GM19467 (cell line): ENCODE results near the gene FANCE.
"Not testable (repeated sequence)": the region's sequence is repeated elsewhere in the genome, so short reads cannot be mapped to it uniquely, and the experiment has no call there.

Source experiments
- ATAC-seq: cut with Tn5 transposase; IDR thresholded peaks from one replicate; pipeline ENCODE4 v1.9.1; 2021; ENCODE audit warnings: mild to moderate bottlenecking, moderate library complexity; ENCODE audit not compliant: unreplicated experiment

FANCE gene

DNA sequence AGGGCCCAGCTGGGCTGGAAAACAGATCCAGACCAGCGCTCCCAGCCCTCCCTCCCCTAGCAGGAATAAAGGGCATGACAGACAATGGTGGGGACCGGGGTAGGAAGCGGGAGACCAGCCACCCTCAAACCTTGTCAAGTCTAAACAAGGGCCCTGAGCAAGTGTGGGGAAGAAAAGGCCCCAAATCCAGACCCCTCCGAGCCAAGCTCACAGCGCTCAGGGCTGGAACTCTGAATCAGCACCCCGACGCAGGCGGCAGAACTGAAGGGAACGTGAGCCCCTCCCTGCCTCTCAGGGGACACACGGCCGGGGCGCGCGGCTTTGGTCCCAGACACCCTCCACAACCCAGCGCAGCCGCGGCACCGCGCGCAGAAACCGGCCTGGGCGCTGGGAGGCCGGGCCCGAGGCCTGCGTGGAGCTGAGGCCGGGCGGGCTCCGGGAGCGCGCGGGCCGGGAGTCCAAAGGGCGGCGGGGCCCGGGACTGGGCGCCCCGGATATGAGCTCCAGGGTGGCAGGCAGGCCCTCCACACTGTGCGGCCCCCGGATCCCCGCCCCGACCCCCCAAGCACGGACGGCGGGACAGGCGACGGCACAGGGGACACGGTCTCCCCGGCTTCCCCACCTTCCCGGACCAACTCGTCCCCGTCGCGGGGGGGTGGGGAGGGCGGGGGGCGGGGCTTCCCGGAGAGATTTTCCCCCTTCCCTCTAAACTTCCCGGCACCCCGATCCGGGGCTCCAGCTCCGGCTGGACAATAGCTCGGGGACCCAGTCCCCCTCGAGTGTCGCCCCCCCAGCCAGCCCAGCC is 44.1 kb downstream of the FANCE start:
- ATAC-seq: no peak

DNA sequence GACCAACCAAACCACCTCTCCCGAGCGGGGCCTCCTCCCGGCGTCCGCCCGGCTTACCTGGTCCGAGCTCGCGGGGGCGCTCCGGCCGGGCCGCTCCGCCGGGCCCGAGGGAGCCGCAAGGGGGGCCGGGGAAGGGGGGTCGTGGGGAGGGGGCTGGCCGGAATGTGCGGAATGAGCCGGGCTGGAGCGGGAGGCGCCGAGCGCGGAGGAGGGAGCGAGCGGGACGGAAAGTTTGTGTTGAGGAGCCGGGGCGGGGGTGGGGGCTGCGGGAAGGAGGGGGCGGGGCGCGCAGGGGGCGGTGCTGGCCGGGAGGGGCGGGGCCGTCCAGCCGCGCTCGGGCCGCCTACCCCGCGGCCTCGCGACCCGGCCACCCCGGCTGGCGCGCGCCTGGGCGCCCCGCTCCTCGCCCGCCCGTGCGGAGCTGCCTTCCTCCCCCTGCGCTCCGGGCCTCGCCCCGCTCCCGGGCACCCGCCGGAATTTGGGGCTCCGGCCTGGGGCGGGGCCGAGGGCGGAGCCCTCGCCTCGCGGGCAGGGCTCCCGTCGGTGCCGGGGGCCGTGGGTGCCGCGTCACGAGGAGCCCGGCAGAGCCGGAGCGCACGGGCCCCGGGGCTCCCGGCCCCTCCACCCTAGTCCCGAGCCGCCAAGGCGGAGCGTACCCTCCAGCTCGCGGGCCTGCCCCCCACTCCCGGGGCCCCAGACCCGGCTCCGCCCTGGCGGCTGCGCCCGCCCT is 44.9 kb downstream of the FANCE start, which contains the start of gene TEAD3:
TSS of gene TEAD3 (minus strand) at position 239 of the 730 bp plus-strand sequence.
- ATAC-seq: peak; percentile 49

DNA sequence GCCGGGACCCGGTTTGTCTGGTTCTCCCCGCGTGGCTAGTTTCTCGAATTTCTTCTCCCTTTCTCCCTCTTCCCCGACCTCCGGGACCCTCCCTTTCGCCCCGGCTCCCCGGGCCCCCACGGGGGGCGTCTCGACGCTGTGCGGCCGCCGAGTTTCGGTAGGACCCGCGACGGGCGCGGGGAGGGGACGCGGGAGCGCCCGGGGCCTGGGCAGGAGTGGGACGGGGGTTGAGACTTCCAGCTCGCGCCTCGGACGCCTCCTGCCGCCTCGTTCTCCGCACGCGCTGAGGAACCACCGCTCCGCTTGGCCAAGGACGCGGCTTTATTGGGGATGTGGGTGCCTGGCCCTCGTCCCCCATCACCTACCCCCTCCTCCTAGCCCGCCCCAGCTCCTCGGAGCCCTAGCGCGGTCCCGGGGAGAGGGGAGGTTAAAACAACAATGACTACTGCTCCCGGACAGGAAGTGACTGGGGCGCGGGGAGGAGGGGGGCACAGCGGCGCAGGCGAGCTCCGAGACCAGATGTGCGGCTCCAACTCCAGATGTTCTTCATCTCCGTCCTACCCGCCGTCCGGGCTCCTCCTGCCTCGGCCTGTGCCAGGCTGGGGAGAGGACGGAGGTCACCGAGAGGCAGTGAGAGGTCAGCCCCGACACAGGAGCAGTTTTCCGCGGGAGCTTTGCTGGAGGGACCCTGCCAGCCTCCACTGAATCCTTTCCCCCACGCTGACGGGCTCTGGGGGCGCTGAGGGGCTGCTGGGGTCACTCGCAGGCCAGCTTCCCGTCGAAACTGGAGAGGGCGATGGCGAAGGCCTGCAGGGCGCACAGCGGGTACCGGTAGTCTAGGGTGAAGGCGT is 45.7 kb downstream of the FANCE start:
- ATAC-seq: no peak

DNA sequence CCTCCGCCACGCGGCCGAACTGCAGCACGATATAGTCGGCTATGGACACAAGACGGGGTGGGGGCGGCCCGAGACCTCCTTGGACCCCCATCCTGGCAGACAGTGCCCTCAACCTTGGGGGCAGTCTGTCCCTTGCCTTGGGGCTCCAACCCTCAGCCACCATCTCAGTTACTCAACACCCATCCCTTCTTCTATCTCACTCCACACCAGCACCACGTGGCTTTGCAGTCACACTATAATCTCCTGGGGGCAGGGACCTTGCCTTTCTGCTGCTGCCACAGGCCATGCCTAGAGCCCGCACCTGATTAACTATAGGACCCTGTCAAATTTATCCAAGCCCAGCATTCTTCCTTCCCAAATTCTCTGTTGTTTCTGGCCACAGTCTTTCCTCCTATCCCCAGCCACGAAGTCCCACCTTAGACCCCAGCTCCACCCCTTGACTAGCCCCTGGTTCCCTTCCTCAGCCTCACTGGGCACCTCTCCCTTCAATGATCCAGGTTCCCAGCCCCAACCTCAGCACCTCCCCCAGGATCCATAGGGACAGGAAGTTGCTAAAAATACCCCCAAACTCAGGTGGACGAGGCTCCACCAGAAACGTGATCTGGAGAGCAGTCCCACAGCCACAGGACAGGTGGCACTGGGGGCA is 46.4 kb downstream of the FANCE start:
- no peak for ATAC-seq

DNA sequence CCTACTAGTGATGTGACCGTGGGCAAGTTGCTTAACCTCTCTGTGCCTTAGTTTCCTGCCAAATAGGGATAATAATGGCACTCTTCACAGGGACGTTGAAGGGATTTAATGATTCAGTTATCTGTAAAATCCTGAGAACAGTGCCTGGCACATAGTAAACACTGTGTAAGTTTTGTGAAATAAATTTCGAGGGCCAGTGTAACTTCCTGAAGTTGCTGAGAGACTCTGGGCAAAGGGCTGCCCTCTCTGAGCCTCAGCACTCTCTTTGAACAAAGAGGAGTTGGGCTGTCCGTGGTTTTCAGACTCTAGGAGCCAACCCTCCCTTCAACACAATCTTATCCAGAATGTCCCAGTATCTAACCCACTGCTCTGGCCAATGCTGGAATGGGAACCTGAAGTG is 47.2 kb downstream of the FANCE start:
- ATAC-seq: no peak

DNA sequence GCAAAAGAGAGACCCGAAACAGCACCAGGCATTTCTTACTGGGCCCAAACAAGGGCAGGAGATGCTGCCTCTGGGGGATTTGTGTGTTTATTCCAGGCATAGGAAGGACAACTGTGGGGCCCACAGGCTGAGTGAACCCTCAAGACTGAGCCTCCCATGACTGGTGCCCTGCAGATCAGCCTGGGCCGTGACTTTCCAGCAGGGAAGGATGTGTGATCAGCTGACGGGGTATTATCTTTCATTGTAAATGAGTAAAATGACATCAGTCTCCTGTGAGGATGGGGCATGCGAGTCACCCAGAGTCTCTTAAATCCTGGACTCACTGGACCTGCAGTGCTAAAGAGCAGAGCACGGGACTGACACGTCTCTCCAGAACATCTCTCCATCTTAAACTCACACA is 48.6 kb downstream of the FANCE start:
- ATAC-seq: no peak

DNA sequence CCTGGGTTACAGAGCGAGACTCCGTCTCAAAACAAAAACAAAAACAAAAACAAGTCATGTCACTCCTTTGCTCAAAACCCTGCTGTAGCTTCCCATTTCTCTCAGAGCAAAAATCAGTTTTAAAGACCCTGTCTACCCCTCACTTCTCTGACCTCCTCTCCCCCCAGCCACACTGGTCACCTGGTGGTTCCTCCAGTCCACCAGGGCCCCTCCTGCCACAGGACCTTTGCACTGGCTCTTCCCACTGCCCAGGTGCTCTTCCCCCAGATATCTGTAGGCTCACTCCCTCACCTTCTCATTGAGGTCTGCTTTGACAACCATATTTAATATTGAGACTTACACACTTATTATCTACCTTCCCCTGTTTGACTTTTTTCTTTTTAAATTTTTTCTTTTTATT is 49.6 kb downstream of the FANCE start:
- no peak for ATAC-seq

DNA sequence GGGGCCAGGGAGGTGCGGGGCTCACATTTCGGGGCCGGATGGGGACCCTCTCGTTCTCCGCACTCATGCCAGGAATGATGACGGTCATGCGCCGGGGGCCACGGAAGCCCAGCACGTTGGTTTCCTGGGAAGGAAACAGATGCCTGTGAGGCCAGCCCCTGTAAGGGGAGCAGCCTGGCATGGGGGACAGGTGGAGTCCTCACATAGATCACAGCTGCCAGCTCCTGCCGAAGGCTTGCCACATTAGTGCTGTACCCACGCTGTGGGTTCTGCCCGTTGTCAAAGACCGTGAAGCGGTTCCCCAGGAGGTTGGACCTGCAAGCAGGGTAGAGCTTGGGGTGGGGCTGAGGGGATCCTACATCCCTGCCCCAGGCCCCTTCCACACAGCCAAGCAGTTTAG is 51.4 kb downstream of the FANCE start:
- no peak for ATAC-seq

DNA sequence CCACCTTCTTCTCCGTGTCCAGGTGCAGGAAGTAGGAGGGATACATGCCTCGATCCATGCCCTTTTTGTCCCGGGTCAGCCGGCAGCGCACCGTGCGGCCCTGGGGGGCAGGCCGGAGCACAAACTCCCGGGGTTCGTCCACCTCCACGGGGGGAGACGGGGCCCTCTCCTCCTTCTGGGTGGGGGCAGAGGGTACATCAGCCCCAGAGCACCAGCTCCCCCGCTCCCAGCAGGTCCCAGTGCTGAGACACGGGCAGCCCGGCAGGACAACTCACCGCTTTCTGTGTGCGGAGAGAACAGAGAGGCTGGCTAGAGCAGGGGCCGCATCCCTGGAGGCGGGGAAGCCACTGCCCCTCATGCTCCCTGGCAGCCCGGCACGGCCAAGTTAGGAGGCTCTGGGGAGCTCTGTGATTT is 53.9 kb downstream of the FANCE start:
- ATAC-seq: no peak

DNA sequence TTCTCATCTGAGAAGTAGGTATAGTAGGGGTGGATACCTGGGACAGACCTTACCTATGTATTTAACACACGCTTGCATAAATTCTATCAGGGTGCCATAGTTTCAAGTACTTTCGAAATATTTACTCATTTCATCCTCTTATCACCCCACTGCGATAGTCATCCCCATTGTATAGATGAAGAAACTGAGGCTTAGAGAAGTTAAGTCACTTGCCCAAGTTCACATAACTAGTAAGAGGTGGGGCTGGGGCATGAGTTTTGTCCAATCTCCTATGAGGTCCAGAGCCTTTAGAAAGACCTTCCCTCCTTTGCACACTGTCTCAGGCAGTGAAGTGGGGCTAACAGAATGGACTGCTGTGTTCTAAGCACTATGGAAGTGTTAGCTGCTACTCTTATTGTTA is 54.4 kb downstream of the FANCE start:
- ATAC-seq: no peak

DNA sequence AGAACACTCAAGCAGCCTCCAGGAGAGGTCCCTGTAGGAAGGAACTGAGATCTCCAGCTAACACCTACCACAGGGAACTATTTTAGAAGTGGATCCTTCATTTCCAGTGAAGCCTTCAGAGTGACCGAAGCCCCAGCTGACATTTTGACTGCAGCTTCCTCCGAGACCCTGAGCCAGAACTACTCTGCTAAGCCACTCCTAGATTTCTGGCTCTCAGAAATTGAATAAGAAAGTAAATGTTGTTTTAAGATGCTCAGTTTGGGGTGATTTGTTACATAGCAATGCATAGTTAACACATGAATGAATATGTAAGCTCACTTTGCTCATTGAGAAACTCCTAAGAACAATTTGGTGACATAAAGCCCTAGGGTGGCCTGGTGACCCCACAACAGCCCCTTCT is 55.1 kb downstream of the FANCE start:
- ATAC-seq: no peak

DNA sequence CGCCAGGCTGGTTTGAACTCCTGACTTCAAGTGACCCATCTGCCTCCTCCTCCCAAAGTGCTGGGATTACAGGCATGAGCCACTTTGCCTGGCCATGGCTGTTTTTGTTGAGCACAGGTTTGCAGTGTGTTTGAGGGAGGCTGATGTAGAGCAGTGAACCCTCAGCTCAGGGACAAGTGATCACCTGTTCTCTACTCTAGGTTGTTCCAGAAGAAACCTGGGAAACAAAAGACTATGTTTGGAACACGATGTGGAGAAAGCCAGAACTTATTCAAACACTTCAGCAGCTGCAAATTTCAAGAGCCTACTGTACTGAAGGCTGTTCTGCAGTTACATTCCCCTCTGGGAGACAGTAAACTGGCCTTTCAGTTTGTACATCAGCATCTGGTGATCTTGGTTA is 55.9 kb downstream of the FANCE start:
- ATAC-seq: no peak

DNA sequence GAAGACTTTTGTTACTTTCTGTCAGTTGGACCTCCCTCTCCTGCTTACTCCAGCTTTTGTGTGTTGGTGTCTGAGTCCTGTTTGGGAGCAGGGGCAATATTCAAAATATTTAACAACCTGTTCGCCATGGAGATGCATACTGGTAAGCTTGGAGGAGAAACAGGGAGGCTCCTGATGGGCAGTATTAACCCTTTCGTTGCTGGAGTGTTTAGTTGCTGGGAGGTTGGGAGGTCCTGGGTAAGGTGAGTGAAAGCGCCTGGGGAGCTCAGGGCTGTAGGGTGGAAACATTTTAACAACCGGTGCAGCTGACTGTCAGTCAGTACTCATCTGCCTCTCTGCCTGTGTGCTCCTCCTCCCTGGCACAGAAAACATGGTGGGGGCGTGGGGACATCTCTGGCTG is 56.4 kb downstream of the FANCE start:
- no peak for ATAC-seq

DNA sequence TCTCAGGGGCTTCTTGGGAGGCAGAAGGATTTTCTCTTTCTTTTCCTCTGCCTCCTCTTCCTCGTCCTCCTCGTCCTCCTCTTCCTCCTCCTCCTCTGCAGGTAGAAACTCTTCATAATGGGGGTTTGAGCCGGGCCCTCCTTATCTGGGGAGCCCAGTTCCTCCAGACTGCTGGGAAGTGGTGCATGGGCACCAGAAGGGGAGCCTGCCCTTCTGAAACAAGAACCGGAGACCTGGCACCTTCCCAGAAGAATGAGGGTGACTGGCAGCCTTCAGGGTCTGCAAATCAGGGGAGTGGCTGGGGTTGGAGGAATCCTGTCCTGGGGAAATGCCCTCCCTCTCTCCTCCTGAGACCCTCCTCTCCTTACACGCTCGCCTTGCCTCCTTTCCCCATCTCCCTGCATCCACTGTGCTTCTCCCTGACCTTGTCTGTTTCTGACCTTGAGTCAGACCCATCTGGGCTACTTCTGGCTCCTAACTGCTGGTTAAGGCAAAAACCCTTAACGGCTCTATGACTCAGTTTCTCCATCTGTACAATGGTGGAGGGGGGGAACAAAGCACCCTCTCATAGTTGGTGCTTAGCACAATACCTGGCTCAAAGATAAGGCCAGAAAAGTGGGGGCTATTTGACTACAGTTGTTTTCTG is 58.9 kb downstream of the FANCE start:
- no peak for ATAC-seq

DNA sequence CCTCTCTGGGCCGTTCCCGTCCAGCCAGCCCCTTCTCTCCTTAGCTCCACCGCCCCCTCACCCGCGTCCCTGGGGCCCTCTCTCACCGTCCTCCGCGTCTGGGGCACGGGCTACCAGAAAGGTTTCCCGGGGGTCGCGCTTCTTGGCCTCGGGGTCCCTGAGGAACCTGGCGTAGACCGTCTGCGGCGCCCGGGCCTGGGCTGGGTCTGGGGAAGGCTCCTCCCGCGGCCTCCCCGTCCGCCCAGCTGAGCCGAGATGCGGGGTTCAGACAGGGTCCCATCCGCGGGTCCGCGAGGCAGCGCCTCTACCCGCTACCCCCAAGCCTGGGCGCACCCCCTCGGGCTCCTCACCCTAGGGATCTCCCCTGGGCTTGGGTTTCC is 59.4 kb downstream of the FANCE start:
- no peak for ATAC-seq

DNA sequence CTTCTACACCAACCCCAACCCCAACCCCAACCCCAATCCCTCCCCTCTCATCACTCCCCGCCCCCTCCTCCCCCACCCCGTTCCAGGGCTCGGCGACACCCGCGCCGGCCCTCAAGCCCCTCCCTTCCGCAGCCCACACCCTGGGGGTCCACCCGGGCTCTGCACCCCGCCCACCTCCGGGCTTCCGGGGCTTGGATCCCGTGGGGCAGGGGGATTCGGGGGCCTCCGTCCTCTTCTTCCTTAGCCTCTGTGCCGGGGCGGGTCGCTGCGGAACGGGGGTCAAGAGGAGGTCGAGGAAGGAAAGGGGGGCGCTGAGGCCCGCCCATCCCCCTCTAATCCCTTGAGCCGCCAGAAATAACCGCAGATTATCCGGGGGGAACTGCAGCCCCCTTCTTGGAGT is 59.9 kb downstream of the FANCE start:
- ATAC-seq: no peak

DNA sequence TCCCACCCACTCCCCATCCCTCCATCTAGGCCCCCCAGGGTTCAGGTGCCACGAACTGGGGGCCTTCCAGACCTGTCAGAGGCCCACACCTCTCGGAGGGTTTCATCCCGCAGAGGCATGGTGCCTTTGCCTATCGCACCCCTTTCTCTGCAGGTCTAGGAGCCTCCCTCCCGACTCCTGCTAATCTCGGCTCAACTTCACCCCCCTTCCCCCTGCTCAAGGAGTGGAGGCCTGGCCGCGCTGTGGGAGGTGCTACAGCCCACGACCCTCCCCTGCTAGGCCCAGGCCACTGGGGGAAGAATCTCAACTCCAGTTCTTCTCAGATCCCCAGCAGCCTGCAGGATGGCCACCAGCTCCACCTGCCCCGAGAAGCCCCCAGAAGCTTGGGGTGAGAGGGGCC is 60.6 kb downstream of the FANCE start, which contains the start of gene TULP1:
TSS of gene TULP1 (minus strand) at position 157 of the 400 bp plus-strand sequence. CDS start at position 119, 38 bp downstream.
- no peak for ATAC-seq

DNA sequence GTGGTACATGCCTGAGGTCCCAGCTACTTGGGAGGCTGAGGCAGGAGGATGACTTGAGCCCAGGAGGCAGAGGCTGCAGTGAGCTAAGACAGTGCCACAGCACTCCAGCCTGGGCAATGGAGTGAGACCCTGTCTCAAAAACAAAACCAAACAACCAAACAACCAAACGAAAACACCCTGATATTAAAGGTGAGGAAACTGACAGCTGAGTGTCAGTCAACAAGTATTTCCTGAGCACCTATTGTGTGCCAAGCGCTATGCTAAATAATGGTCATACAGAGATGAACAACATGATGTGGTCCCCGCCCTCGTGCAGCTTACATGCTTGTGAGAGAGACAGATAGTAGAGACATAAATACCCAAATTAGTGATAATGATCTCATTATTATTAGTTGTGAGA is 62.4 kb downstream of the FANCE start:
- no peak for ATAC-seq

DNA sequence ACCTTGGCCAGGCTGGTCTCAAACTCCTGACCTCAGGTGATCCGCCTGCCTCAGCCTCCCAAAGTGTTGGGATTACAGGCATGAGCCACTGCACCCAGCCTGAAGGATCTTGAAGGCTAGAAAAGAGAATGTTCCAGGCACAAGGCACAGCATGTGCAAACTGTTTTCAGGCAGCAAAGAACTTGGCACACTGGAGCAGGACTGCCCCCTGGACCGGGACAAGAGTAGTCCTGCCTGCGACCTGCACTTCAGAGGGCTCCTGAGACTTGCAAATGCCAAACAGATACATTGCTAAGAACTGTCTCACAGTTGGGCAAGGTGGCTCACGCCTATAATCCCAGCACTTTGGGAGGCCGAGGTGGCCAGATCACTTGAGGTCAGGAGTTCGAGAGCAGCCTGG is 63.8 kb downstream of the FANCE start:
- ATAC-seq: not testable (repeated sequence)
